HepG2 (cell line): ENCODE results near the gene BNIP1. TPM values are rescaled to one million over a fixed set of nuclear protein-coding genes. Genes with fewer than 3 reads are reported as not detected.

Experiments used
- ADNP ChIP-seq: sonication (generic); formaldehyde crosslinking; IDR thresholded peaks from 2 replicates; pipeline ENCODE4 v1.4.0; 2020; ENCODE audit warnings: missing genetic modification reagents
- NFE2L2 ChIP-seq: fragments of 150-350 bp; IDR thresholded peaks from 2 replicates; pipeline ENCODE4 v1.6.1; 2014; ENCODE audit warnings: low read length
- SNAPC2 ChIP-seq: sonication (generic); formaldehyde crosslinking; IDR thresholded peaks from 2 replicates; pipeline ENCODE4 v1.8.1; 2022; ENCODE audit warnings: mild to moderate bottlenecking, missing genetic modification reagents
- SNAPC4 ChIP-seq: sonication (generic); formaldehyde crosslinking; IDR thresholded peaks from 2 replicates; pipeline ENCODE4 v1.4.0; 2020; ENCODE audit warnings: mild to moderate bottlenecking, missing genetic modification reagents
- ZBTB3 ChIP-seq: sonication (generic); formaldehyde crosslinking; IDR thresholded peaks from 2 replicates; pipeline ENCODE4 v1.4.0; 2020; ENCODE audit warnings: low read depth, mild to moderate bottlenecking, moderate library complexity, missing genetic modification reagents, borderline replicate concordance
- ZBTB4 ChIP-seq: sonication (generic); formaldehyde crosslinking; IDR thresholded peaks from 2 replicates; pipeline ENCODE4 v1.4.0; 2020; ENCODE audit warnings: missing genetic modification reagents, mild to moderate bottlenecking, borderline replicate concordance
- ZNF10 ChIP-seq: sonication (generic); formaldehyde crosslinking; IDR thresholded peaks from 2 replicates; pipeline ENCODE4 v1.4.0; 2020; ENCODE audit warnings: mild to moderate bottlenecking, low read depth, missing genetic modification reagents, borderline replicate concordance
- ZNF160 ChIP-seq: sonication (generic); formaldehyde crosslinking; IDR thresholded peaks from 2 replicates; pipeline ENCODE4 v1.8.0; 2022; ENCODE audit warnings: mild to moderate bottlenecking, inconsistent platforms, missing genetic modification reagents
- ZNF331 ChIP-seq: sonication (generic); formaldehyde crosslinking; IDR thresholded peaks from 2 replicates; pipeline ENCODE4 v1.4.0; 2020; ENCODE audit warnings: missing genetic modification reagents
- ZNF879 ChIP-seq: sonication (generic); formaldehyde crosslinking; IDR thresholded peaks from 2 replicates; pipeline ENCODE4 v1.8.1; 2023; ENCODE audit warnings: missing genetic modification reagents
- polyA plus RNA-seq, 8 experiments: library from polyadenylated mRNA; depleted of rRNA in 3 of 8; stranded (reverse) in 7 of 8; unstranded in 1 of 8; fragments of >200 nt; fragmentation: Illumina TruSeq in 4 of 8; extraction: Trizol in 4 of 8; gene quantifications; 2 replicates each; pipeline versions ENCODE4 v1.2.1 to v1.2.3, GENCODE V29; 2011 to 2016; ENCODE audit warnings: low read depth in 4 of 8, missing spikeins in 1 of 8, mixed read lengths in 1 of 8; ENCODE audit not compliant: insufficient read depth in 1 of 8
- total RNA-seq, 5 experiments: library from RNA; depleted of rRNA; stranded (reverse); fragments of >200 nt; fragmentation: Illumina TruSeq; extraction: Trizol; gene quantifications; 2 replicates each; pipeline ENCODE4 v1.2.3, GENCODE V29; 2016; ENCODE audit warnings: low read depth in 1 of 5
- TF ChIP-seq, protein P1 (sequence below): sonication (generic); formaldehyde crosslinking; IDR thresholded peaks from 2 replicates; pipeline ENCODE4 v1.4.0; 2020; ENCODE audit warnings: missing genetic modification reagents, borderline replicate concordance
- TF ChIP-seq, protein P2 (sequence below): sonication (generic); formaldehyde crosslinking; IDR thresholded peaks from 2 replicates; pipeline ENCODE4 v1.4.0; 2020; ENCODE audit warnings: missing genetic modification reagents

Gene BNIP1
- total and polyA plus RNA-seq, 2 of the 13 experiments (the other 11 are each of a cell fraction or from before 2014, with no cell fraction given): 13.2 to 16.9 TPM

- 0 out of 2 replicates have a peak, but pooled peaks have one; percentile 71 for TF ChIP-seq SNAPC4
- no peak for TF ChIP-seq NFE2L2
- no peak for TF ChIP-seq ADNP (CRISPR knock-in tag)
- 0 out of 2 replicates have a peak, but pooled peaks have one; percentile 46 for TF ChIP-seq ZBTB4 (CRISPR knock-in tag)
- TF ChIP-seq SNAPC2 (CRISPR knock-in tag): no peak; the same call in 1 of the 2 replicates
- TF ChIP-seq ZBTB3 (CRISPR knock-in tag): no peak
- TF ChIP-seq, protein P1, sequence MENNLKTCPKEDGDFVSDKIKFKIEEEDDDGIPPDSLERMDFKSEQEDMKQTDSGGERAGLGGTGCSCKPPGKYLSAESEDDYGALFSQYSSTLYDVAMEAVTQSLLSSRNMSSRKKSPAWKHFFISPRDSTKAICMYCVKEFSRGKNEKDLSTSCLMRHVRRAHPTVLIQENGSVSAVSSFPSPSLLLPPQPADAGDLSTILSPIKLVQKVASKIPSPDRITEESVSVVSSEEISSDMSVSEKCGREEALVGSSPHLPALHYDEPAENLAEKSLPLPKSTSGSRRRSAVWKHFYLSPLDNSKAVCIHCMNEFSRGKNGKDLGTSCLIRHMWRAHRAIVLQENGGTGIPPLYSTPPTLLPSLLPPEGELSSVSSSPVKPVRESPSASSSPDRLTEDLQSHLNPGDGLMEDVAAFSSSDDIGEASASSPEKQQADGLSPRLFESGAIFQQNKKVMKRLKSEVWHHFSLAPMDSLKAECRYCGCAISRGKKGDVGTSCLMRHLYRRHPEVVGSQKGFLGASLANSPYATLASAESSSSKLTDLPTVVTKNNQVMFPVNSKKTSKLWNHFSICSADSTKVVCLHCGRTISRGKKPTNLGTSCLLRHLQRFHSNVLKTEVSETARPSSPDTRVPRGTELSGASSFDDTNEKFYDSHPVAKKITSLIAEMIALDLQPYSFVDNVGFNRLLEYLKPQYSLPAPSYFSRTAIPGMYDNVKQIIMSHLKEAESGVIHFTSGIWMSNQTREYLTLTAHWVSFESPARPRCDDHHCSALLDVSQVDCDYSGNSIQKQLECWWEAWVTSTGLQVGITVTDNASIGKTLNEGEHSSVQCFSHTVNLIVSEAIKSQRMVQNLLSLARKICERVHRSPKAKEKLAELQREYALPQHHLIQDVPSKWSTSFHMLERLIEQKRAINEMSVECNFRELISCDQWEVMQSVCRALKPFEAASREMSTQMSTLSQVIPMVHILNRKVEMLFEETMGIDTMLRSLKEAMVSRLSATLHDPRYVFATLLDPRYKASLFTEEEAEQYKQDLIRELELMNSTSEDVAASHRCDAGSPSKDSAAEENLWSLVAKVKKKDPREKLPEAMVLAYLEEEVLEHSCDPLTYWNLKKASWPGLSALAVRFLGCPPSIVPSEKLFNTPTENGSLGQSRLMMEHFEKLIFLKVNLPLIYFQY (CRISPR knock-in tag): peak; percentile 51
- TF ChIP-seq, protein P2, sequence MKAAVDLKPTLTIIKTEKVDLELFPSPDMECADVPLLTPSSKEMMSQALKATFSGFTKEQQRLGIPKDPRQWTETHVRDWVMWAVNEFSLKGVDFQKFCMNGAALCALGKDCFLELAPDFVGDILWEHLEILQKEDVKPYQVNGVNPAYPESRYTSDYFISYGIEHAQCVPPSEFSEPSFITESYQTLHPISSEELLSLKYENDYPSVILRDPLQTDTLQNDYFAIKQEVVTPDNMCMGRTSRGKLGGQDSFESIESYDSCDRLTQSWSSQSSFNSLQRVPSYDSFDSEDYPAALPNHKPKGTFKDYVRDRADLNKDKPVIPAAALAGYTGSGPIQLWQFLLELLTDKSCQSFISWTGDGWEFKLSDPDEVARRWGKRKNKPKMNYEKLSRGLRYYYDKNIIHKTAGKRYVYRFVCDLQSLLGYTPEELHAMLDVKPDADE (CRISPR knock-in tag): no peak
- no peak for TF ChIP-seq ZNF10 (CRISPR knock-in tag)
- no peak for TF ChIP-seq ZNF160 (CRISPR knock-in tag)
- peak; percentile 84 for TF ChIP-seq ZNF331 (CRISPR knock-in tag)
- TF ChIP-seq ZNF879 (CRISPR knock-in tag): no peak
Observed at GRCh38 chr5:173144200-173145176, at the start of gene BNIP1 (continued).
